GM15510 (cell line): Measurements from ENCODE around the gene ASTN2.

ENCODE experiments used
- POLR2A ChIP-seq: IDR thresholded peaks from 3 replicates; pipeline ENCODE4 v1.6.1; 2011; ENCODE audit warnings: borderline replicate concordance; ENCODE audit not compliant: insufficient read length; ENCODE audit errors: extremely low read depth

The ASTN2 gene

GRCh38 chr9:116585204-116585603, 829.7 kb downstream of the ASTN2 start:
- no peak for TF ChIP-seq POLR2A

GRCh38 chr9:116580853-116581252, 834.0 kb downstream of the ASTN2 start:
- no peak for TF ChIP-seq POLR2A

- no peak for TF ChIP-seq POLR2A
These were observed 838.5 kb downstream of the ASTN2 start for GRCh38 chr9:116576386-116576785.

GRCh38 chr9:116574027-116574679, 840.7 kb downstream of the ASTN2 start:
- no peak for TF ChIP-seq POLR2A

GRCh38 chr9:116572095-116572748, 842.6 kb downstream of the ASTN2 start:
- no peak for TF ChIP-seq POLR2A

- TF ChIP-seq POLR2A, result no peak
These were observed 845.7 kb downstream of the ASTN2 start for GRCh38 chr9:116569111-116569510.

- TF ChIP-seq POLR2A, result no peak
These were observed 848.0 kb downstream of the ASTN2 start for GRCh38 chr9:116566677-116567488.

GRCh38 chr9:116565986-116566385, 848.9 kb downstream of the ASTN2 start:
- TF ChIP-seq POLR2A, result no peak

GRCh38 chr9:116564266-116564793, 850.5 kb downstream of the ASTN2 start:
- no peak for TF ChIP-seq POLR2A

- no peak for TF ChIP-seq POLR2A
These were observed 855.9 kb downstream of the ASTN2 start for GRCh38 chr9:116558818-116559540.

GRCh38 chr9:116558035-116558434, 856.8 kb downstream of the ASTN2 start:
- no peak for TF ChIP-seq POLR2A

- TF ChIP-seq POLR2A, result no peak
These were observed 859.2 kb downstream of the ASTN2 start for GRCh38 chr9:116555556-116556155.

- TF ChIP-seq POLR2A, result no peak
These were observed 859.7 kb downstream of the ASTN2 start for GRCh38 chr9:116555119-116555518.
